ENCODE data around the gene TSPEAR. TPM values are rescaled to one million over a fixed set of nuclear protein-coding genes. Genes with fewer than 3 reads are reported as not detected.

Gene TSPEAR
- total RNA-seq, 1 donor from 2014 or later, result not detected

- DNase-seq (ENCODE audit: low read depth), result no peak
These were observed 226.0 kb downstream of the TSPEAR start for GRCh38 chr21:44485254-44485793.

- DNase-seq (ENCODE audit: low read depth), result no peak
These were observed 226.7 kb downstream of the TSPEAR start for GRCh38 chr21:44484498-44485253.

- DNase-seq (ENCODE audit: low read depth), result no peak
These were observed 227.8 kb downstream of the TSPEAR start for GRCh38 chr21:44483288-44484237.

- DNase-seq (ENCODE audit: low read depth), result no peak
These were observed 228.6 kb downstream of the TSPEAR start for GRCh38 chr21:44482581-44483287.

- DNase-seq (ENCODE audit: low read depth), result no peak
These were observed 230.9 kb downstream of the TSPEAR start for GRCh38 chr21:44480200-44481053.

GRCh38 chr21:44479556-44480199 is 231.7 kb downstream of the TSPEAR start:
- DNase-seq (ENCODE audit: low read depth), result peak; percentile 11

GRCh38 chr21:44478801-44479167 is 232.6 kb downstream of the TSPEAR start:
- no peak for DNase-seq (ENCODE audit: low read depth)

- DNase-seq (ENCODE audit: low read depth), result no peak
These were observed 233.1 kb downstream of the TSPEAR start for GRCh38 chr21:44478124-44478800.

GRCh38 chr21:44477712-44478111 is 233.7 kb downstream of the TSPEAR start:
- no peak for DNase-seq (ENCODE audit: low read depth)

GRCh38 chr21:44477131-44477530 is 234.2 kb downstream of the TSPEAR start:
- no peak for DNase-seq (ENCODE audit: low read depth)

GRCh38 chr21:44475266-44475845 is 236.0 kb downstream of the TSPEAR start:
- DNase-seq (ENCODE audit: low read depth), result no peak

- DNase-seq (ENCODE audit: low read depth), result no peak
These were observed 237.3 kb downstream of the TSPEAR start for GRCh38 chr21:44473915-44474555.

- no peak for DNase-seq (ENCODE audit: low read depth)
These were observed 239.4 kb downstream of the TSPEAR start for GRCh38 chr21:44471996-44472395.

- DNase-seq (ENCODE audit: low read depth), result no peak
These were observed 240.0 kb downstream of the TSPEAR start for GRCh38 chr21:44471341-44471740.

- DNase-seq (ENCODE audit: low read depth), result no peak
These were observed 243.5 kb downstream of the TSPEAR start for GRCh38 chr21:44467859-44468195.

GRCh38 chr21:44466996-44467858 is 244.1 kb downstream of the TSPEAR start:
- no peak for DNase-seq (ENCODE audit: low read depth)

- no peak for DNase-seq (ENCODE audit: low read depth)
These were observed 244.9 kb downstream of the TSPEAR start for GRCh38 chr21:44466351-44466954.

GRCh38 chr21:44464351-44464750 is 247.0 kb downstream of the TSPEAR start:
- no peak for DNase-seq (ENCODE audit: low read depth)
